Right lobe of liver (tissue), 6 donors: Measurements from ENCODE around the gene PLEKHM2. TPM values are rescaled to one million over a fixed set of nuclear protein-coding genes. Genes with fewer than 3 reads are reported as not detected.
"Not testable (repeated sequence)": the region's sequence is repeated elsewhere in the genome, so short reads cannot be mapped to it uniquely, and the experiment has no call there.

Experiments
- ATAC-seq, 4 donors: fragments of 200-7000 bp; cut with Tn5 transposase; one replicate each; pipeline ENCODE4 v1.9.1; 2020; ENCODE audit warnings: mild to moderate bottlenecking in 4 of 4, moderate library complexity in 4 of 4
- DNase-seq, 3 donors: peaks; one replicate each; pipeline ENCODE4 v3.0.0-alpha.2; 2020
- H3K27ac ChIP-seq, 3 donors: fragments of 200-600 bp; one replicate each; pipeline ENCODE4 v1.8.0; 2022
- H3K27me3 ChIP-seq, 2 donors: fragments of 200-600 bp; one replicate each; pipeline ENCODE4 v1.8.0; 2022
- H3K36me3 ChIP-seq, 4 donors: fragments of 200-600 bp; sonication (generic) in 1 of 4; one replicate each; pipeline versions ENCODE4 v1.5.1 to v1.8.0; 2017 to 2022; ENCODE audit warnings: control low read depth in 1 of 4
- H3K4me1 ChIP-seq, 4 donors: fragments of 200-600 bp; sonication (generic) in 1 of 4; one replicate each; pipeline versions ENCODE4 v1.5.1 to v1.8.0; 2017 to 2022; ENCODE audit warnings: control low read depth in 1 of 4
- H3K4me3 ChIP-seq, 3 donors: fragments of 200-600 bp; one replicate each; pipeline ENCODE4 v1.8.0; 2022
- H3K9me3 ChIP-seq, 4 donors: fragments of 200-600 bp; sonication (generic) in 1 of 4; one replicate each; pipeline versions ENCODE4 v1.5.1 to v1.8.0; 2017 to 2022; ENCODE audit warnings: control low read depth in 1 of 4
- CTCF ChIP-seq, 4 donors: fragments of 200-600 bp in 3 of 4; fragments of 450-650 bp in 1 of 4; IDR thresholded peaks; one replicate each; pipeline versions ENCODE4 v1.5.1 to v1.8.0; 2016 to 2022; ENCODE audit warnings: antibody characterized with exemption in 4 of 4, mild to moderate bottlenecking in 2 of 4
- POLR2A ChIP-seq: fragments of 450-650 bp; IDR thresholded peaks from one replicate; pipeline ENCODE4 v1.6.1; 2017; ENCODE audit warnings: antibody characterized with exemption, mild to moderate bottlenecking
- WGBS: methylation state at CpG from one replicate; pipeline ENCODE4 v1.1.6; 2018; ENCODE audit warnings: low coverage, low lambda C conversion rate; ENCODE audit not compliant: insufficient coverage; ENCODE audit errors: missing lambda C conversion rate; 5-methylcytosine and 5-hydroxymethylcytosine counted together
- intact Hi-C, 2 donors: fragments of 100-400 bp; cut with DNase I; formaldehyde crosslinking; loops; one replicate each; pipeline versions ENCODE4 v1.11.2 to v1.14.1; 2022
- total RNA-seq, 6 experiments: library from RNA; depleted of rRNA in 2 of 6; stranded (reverse); fragments of >200 nt in 2 of 6; fragmentation: NEBNext Ultra II Directional in 3 of 6; extraction: Animal tissue kit (Norgen Biotek cat#: 25700) in 3 of 6; gene quantifications; one replicate each; pipeline versions ENCODE4 v1.1.0 to v1.2.4, GENCODE V29; 2016 to 2023
- donor health status: DM: no; HTN: yes; CAD: no.
- donor health status: DM: no; HTN: no; CAD: no.
- donor health status: DM: no; HTN: no; CAD: no.
- donor health status: DM: no; HTN: yes; CAD: no.
- donor health status: DM: no; HTN: yes; CAD: no.

Gene PLEKHM2
- total RNA-seq, 6 experiments from 2014 or later = 15.6 to 27.9 (median 20.2) TPM

GRCh38 chr1:15698201-15698600 lies 14.1 kb downstream of the PLEKHM2 start:
- ATAC-seq (no peak), DNase-seq (no peak)
- WGBS = 94% methylated on average over 2 of the region's 2 CpGs
- no peak overlapping the region for H3K27ac ChIP-seq
- TF ChIP-seq CTCF (IDR thresholded peaks at IDR 0.05) (no peak), POLR2A (no peak)
- no peaks in the 10 kb centered on the region for H3K9me3 ChIP-seq
- no peak overlapping the region for H3K4me3 ChIP-seq
- peaks cover 0 to 6% (median 0%) of the 10 kb centered on the region in 4 donors for H3K4me1 ChIP-seq
- H3K36me3 ChIP-seq = no peaks in the 10 kb centered on the region
- no peaks in the 10 kb centered on the region for H3K27me3 ChIP-seq
- intact Hi-C loops = no loop called here

- H3K4me1 ChIP-seq = peaks cover 0 to 13% (median 1%) of the 10 kb centered on the region in 4 donors
- ATAC-seq, H3K4me3 ChIP-seq, H3K27ac ChIP-seq, H3K36me3 ChIP-seq, DNase-seq, intact Hi-C loops, H3K27me3 ChIP-seq, H3K9me3 ChIP-seq: not testable (repeated sequence)
- WGBS = 89% methylated on average over 1 of the region's 4 CpGs
These were observed 15.2 kb downstream of the PLEKHM2 start for GRCh38 chr1:15699321-15699720.

GRCh38 chr1:15700508-15700907 lies 16.4 kb downstream of the PLEKHM2 start:
- H3K9me3 ChIP-seq = no peaks in the 10 kb centered on the region
- no peak for TF ChIP-seq CTCF (IDR thresholded peaks at IDR 0.05)
- TF ChIP-seq POLR2A = no peak
- no peaks in the 10 kb centered on the region for H3K27me3 ChIP-seq
- 86% methylated on average over 6 of the region's 6 CpGs for WGBS
- H3K36me3 ChIP-seq = no peaks in the 10 kb centered on the region
- no peak for DNase-seq
- no peak for ATAC-seq
- H3K4me3 ChIP-seq = no peak overlapping the region
- H3K4me1 ChIP-seq = peaks cover 0 to 13% (median 1%) of the 10 kb centered on the region in 4 donors
- intact Hi-C loops = no loop called here
- H3K27ac ChIP-seq = no peak overlapping the region

DNA sequence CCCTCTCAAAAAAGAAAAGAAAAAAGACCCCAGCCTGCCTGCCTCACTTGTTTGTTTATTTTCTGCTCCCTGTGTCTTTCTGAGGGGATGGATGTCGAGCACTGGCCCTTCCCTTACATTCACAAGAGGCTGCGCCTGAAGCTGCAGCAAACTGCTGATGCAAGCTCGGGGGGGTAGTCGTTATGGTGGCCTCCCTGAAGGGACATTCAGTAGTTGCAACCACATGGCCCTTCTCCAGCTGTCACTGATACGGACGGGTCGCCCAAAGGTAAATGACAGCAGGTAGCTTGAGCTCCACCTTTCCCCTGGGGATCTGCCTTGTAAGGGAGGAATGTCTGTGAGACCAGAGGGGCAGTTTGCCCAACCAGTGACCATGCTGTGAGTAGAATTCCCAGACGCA lies 17.7 kb downstream of the PLEKHM2 start:
- no peaks in the 10 kb centered on the region for H3K9me3 ChIP-seq
- peaks cover 0 to 13% (median 1%) of the 10 kb centered on the region in 4 donors for H3K4me1 ChIP-seq
- no peak for ATAC-seq
- H3K36me3 ChIP-seq = no peaks in the 10 kb centered on the region
- no peak overlapping the region for H3K27ac ChIP-seq
- intact Hi-C loops = no loop called here
- 82% methylated on average over 5 of the region's 8 CpGs for WGBS
- no peak overlapping the region for H3K4me3 ChIP-seq
- no peak for DNase-seq
- no peaks in the 10 kb centered on the region for H3K27me3 ChIP-seq
- no peak for TF ChIP-seq POLR2A
- no peak for TF ChIP-seq CTCF (IDR thresholded peaks at IDR 0.05)

- ATAC-seq (peak; percentile 76 to 83 (median 78)), DNase-seq (peak in 2 of 3 donors; percentile 41 to 63)
- peaks cover 0 to 13% (median 1%) of the 10 kb centered on the region in 4 donors for H3K4me1 ChIP-seq
- peak overlapping the region in 2 of 3 donors; percentile 72 for H3K27ac ChIP-seq
- H3K4me3 ChIP-seq = no peak overlapping the region
- TF ChIP-seq CTCF (IDR thresholded peaks at IDR 0.05) (peak; percentile 9 to 40 (median 33)), POLR2A (no peak)
- intact Hi-C loops = no loop called here
- 62% methylated on average over 12 of the region's 19 CpGs for WGBS
- H3K27me3 ChIP-seq = no peaks in the 10 kb centered on the region
- no peaks in the 10 kb centered on the region for H3K9me3 ChIP-seq
- H3K36me3 ChIP-seq = no peaks in the 10 kb centered on the region
These were observed 18.8 kb downstream of the PLEKHM2 start for GRCh38 chr1:15702722-15703550.
